ENCODE results near the gene N4BP2L2.

Gene N4BP2L2

GRCh38 chr13:32426191-32426989 is 112.2 kb downstream of the N4BP2L2 start:
- DNase-seq (ENCODE audit: low read depth): peak; percentile 16

- no peak for DNase-seq (ENCODE audit: low read depth)
These were observed 113.4 kb downstream of the N4BP2L2 start for GRCh38 chr13:32425158-32425557.

GRCh38 chr13:32423592-32423991 is 115.0 kb downstream of the N4BP2L2 start:
- no peak for DNase-seq (ENCODE audit: low read depth)

- DNase-seq (ENCODE audit: low read depth): no peak
These were observed 118.7 kb downstream of the N4BP2L2 start for GRCh38 chr13:32419862-32420261.

GRCh38 chr13:32417995-32418394 is 120.6 kb downstream of the N4BP2L2 start:
- no peak for DNase-seq (ENCODE audit: low read depth)

GRCh38 chr13:32415019-32415418 is 123.6 kb downstream of the N4BP2L2 start:
- no peak for DNase-seq (ENCODE audit: low read depth)

- DNase-seq (ENCODE audit: low read depth): no peak
These were observed 124.0 kb downstream of the N4BP2L2 start for GRCh38 chr13:32414580-32414979.

GRCh38 chr13:32413284-32413683 is 125.3 kb downstream of the N4BP2L2 start:
- no peak for DNase-seq (ENCODE audit: low read depth)

- no peak for DNase-seq (ENCODE audit: low read depth)
These were observed 128.8 kb downstream of the N4BP2L2 start for GRCh38 chr13:32409561-32410421.

GRCh38 chr13:32409001-32409313 is 129.6 kb downstream of the N4BP2L2 start:
- DNase-seq (ENCODE audit: low read depth): no peak

- DNase-seq (ENCODE audit: low read depth): no peak
These were observed 130.1 kb downstream of the N4BP2L2 start for GRCh38 chr13:32408296-32409000.

GRCh38 chr13:32407854-32408253 is 130.7 kb downstream of the N4BP2L2 start:
- no peak for DNase-seq (ENCODE audit: low read depth)

- no peak for DNase-seq (ENCODE audit: low read depth)
These were observed 135.5 kb downstream of the N4BP2L2 start for GRCh38 chr13:32403108-32403507.

GRCh38 chr13:32391101-32391619 is 147.4 kb downstream of the N4BP2L2 start:
- no peak for DNase-seq (ENCODE audit: low read depth)

- no peak for DNase-seq (ENCODE audit: low read depth)
These were observed 148.1 kb downstream of the N4BP2L2 start for GRCh38 chr13:32390484-32390883.

GRCh38 chr13:32390048-32390447 is 148.5 kb downstream of the N4BP2L2 start:
- DNase-seq (ENCODE audit: low read depth): no peak

GRCh38 chr13:32385410-32385809 is 153.2 kb downstream of the N4BP2L2 start:
- no peak for DNase-seq (ENCODE audit: low read depth)

GRCh38 chr13:32384702-32385101 is 153.9 kb downstream of the N4BP2L2 start:
- no peak for DNase-seq (ENCODE audit: low read depth)

GRCh38 chr13:32383836-32384618 is 154.6 kb downstream of the N4BP2L2 start:
- DNase-seq (ENCODE audit: low read depth): no peak
